ENCODE measurements around the gene HOXA1. TPM values are rescaled to one million over a fixed set of nuclear protein-coding genes. Genes with fewer than 3 reads are reported as not detected.

Gene HOXA1
- total and polyA plus RNA-seq, 4 experiments from 2014 or later: 0.49 to 0.75 (median 0.70) TPM

DNA sequence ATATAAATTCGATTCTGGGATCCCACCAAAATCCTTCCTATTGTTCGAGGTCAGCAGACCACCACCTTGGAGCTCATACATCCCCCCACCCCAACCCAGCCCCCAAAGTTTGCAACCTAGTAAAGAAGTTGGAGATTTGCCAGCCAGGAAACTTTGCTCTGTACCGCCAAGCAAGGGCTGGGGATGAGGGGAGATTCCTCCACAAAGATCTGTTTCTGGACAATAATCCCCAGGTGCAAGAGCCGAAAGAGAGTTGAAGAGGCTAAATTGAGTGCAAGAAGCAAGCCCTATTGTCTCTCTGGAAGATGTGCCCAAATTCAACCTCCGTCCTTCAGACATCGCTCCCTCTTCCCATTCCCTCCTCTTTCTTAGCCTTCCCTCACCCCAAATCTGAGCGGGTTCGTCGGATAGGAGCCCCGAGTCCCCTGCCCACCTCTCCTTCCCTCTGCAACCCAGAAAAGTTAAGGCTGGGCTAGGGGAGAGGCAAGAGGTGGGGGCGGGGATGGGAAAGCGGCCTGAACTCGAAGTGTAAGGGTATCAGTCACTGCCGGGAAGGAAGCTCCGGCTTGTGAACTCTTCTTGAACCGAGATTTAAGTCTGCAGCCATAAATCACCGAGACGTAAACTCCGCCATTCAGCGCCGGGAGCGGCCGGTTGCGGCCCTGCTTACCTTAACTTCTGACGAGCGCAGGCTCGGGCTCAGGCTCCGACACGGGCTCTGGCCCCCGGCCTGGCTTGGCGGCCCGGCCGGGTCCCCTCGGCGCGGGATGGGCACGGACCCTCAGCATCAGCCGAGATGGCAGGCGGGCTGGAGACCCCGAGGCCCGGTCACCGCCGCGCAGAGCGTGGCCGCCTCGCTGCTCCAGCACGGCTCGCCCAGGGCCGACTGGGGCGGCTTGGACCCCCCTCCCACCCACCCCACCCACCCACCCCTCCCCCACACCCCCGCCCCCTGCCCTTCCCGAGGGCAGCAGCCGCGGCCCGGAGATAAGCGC lies 17.5 kb upstream of the HOXA1 start:
- H3K4me3 ChIP-seq (ENCODE audit: low read length in 2 of 2): no peak overlapping the region
- no peak overlapping the region for H3K27ac Mint-ChIP-seq
- no peaks in the 10 kb centered on the region for H3K36me3 Mint-ChIP-seq
- no peak overlapping the region for H3K4me3 Mint-ChIP-seq
- intact Hi-C loops (cut with micrococcal nuclease): no loop called here
- no peaks in the 10 kb centered on the region for H3K27me3 ChIP-seq (ENCODE audit: insufficient read depth, low read length)
- CTCF ChIA-PET (ENCODE audit: partially characterized antibody): no interaction called here
- POLR2A ChIA-PET (ENCODE audit: partially characterized antibody): no interaction called here
- no peak for DNase-seq
- no peaks in the 10 kb centered on the region for H3K4me1 Mint-ChIP-seq
- H3K36me3 ChIP-seq (ENCODE audit: insufficient read depth, low read length): no peaks in the 10 kb centered on the region
- no peak overlapping the region for H3K27ac ChIP-seq (ENCODE audit: low read depth, low read length)
- peaks cover 1 to 6% of the 10 kb centered on the region in 2 donors for H3K27me3 Mint-ChIP-seq
- no peaks in the 10 kb centered on the region for H3K4me1 ChIP-seq (ENCODE audit: insufficient read depth, low read length)
- H3K9me3 Mint-ChIP-seq: peaks cover 0 to 2% (median 0%) of the 10 kb centered on the region in 8 donors
- H3K9me3 ChIP-seq (ENCODE audit: control insufficient read depth in 1 of 2, low read length in 2 of 2): no peaks in the 10 kb centered on the region

DNA sequence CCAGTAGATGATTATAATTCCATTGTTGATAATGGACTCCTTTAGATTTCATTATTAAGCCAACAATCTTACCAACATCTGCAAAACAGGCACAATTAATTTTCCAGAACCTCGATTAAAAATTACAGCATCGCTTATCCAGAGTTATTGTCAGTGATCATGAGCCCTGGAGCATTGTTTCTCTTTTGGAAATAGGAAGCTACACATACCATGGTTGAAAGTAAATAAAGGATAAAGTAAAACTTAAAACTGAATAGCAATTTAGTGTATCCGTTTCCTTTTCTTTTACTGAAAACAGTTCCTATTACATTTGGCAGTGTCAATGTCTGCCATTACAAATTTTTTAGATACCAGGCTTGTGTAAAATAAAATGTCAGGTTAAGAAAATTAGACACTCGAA lies 16.6 kb upstream of the HOXA1 start:
- no peak overlapping the region for H3K4me3 ChIP-seq (ENCODE audit: low read length in 2 of 2)
- CTCF ChIA-PET (ENCODE audit: partially characterized antibody): no interaction called here
- no peaks in the 10 kb centered on the region for H3K4me1 Mint-ChIP-seq
- H3K36me3 Mint-ChIP-seq: no peaks in the 10 kb centered on the region
- DNase-seq: no peak
- H3K27ac ChIP-seq (ENCODE audit: low read depth, low read length): no peak overlapping the region
- H3K27me3 Mint-ChIP-seq: peaks cover 0 to 6% of the 10 kb centered on the region in 2 donors
- POLR2A ChIA-PET (ENCODE audit: partially characterized antibody): no interaction called here
- H3K9me3 Mint-ChIP-seq: peaks cover 0 to 2% (median 0%) of the 10 kb centered on the region in 8 donors
- H3K9me3 ChIP-seq (ENCODE audit: control insufficient read depth in 1 of 2, low read length in 2 of 2): no peaks in the 10 kb centered on the region
- H3K27ac Mint-ChIP-seq: no peak overlapping the region
- no peaks in the 10 kb centered on the region for H3K4me1 ChIP-seq (ENCODE audit: insufficient read depth, low read length)
- H3K36me3 ChIP-seq (ENCODE audit: insufficient read depth, low read length): no peaks in the 10 kb centered on the region
- no peaks in the 10 kb centered on the region for H3K27me3 ChIP-seq (ENCODE audit: insufficient read depth, low read length)
- no peak overlapping the region for H3K4me3 Mint-ChIP-seq
- intact Hi-C loops (cut with micrococcal nuclease): no loop called here

DNA sequence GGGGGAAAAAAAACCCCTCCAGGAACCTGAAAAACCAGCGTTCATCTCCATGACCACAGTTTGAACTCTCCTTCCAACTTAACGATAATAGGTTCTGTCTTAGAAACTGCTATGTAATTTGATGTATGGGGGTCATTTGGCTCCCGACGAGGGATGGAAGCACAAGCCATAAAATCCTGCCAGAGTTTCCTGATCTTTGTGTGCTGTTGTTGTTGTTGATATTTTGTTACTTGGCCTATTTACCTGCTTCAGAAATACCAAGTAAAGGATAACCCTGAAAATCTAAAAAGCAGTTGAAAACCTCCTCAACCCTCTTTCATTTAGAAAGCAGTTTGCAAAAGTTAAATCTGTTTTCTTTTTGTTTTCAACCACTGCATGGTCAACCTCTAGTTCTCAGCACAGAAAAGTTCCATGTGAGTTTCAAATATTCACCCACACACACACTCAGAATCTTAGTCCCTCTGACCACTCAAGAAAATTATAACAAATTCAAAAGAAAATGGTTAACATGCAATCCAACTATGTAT lies 16.0 kb upstream of the HOXA1 start:
- Histone ChIP-seq H3K4me1 (ENCODE audit: insufficient read depth, low read length) (no peaks in the 10 kb centered on the region), H3K27ac (ENCODE audit: low read depth, low read length) (no peak overlapping the region), H3K36me3 (ENCODE audit: insufficient read depth, low read length) (no peaks in the 10 kb centered on the region), H3K27me3 (ENCODE audit: insufficient read depth, low read length) (no peaks in the 10 kb centered on the region), H3K9me3 (ENCODE audit: control insufficient read depth in 1 of 2, low read length in 2 of 2) (no peaks in the 10 kb centered on the region), H3K4me3 (ENCODE audit: low read length in 2 of 2) (no peak overlapping the region)
- peaks cover 0 to 6% of the 10 kb centered on the region in 2 donors for H3K27me3 Mint-ChIP-seq
- H3K27ac Mint-ChIP-seq: no peak overlapping the region
- no peaks in the 10 kb centered on the region for H3K4me1 Mint-ChIP-seq
- POLR2A ChIA-PET (ENCODE audit: partially characterized antibody): no interaction called here
- intact Hi-C loops (cut with micrococcal nuclease): no loop called here
- no peak overlapping the region for H3K4me3 Mint-ChIP-seq
- H3K9me3 Mint-ChIP-seq: peaks cover 0 to 2% (median 0%) of the 10 kb centered on the region in 8 donors
- no peak for DNase-seq
- H3K36me3 Mint-ChIP-seq: no peaks in the 10 kb centered on the region
- CTCF ChIA-PET (ENCODE audit: partially characterized antibody): no interaction called here

- H3K4me3 ChIP-seq (ENCODE audit: low read length in 2 of 2): no peak overlapping the region
- no peaks in the 10 kb centered on the region for H3K27me3 ChIP-seq (ENCODE audit: insufficient read depth, low read length)
- Mint-ChIP-seq H3K4me1 (no peaks in the 10 kb centered on the region), H3K27me3 (peaks cover under 1 to 6% of the 10 kb centered on the region in 2 donors), H3K4me3 (no peak overlapping the region), H3K9me3 (peaks cover 0 to 2% (median 0%) of the 10 kb centered on the region in 8 donors), H3K27ac (no peak overlapping the region), H3K36me3 (no peaks in the 10 kb centered on the region)
- no peaks in the 10 kb centered on the region for H3K4me1 ChIP-seq (ENCODE audit: insufficient read depth, low read length)
- no peak for DNase-seq
- ChIA-PET CTCF (ENCODE audit: partially characterized antibody) (interaction anchor here (1.0 to 1.5 kb wide), 2 partner anchors 28 to 429 kb away, joined by 3 read pairs; no protein-coding TSS in a partner anchor), POLR2A (ENCODE audit: partially characterized antibody) (no interaction called here)
- no peak overlapping the region for H3K27ac ChIP-seq (ENCODE audit: low read depth, low read length)
- intact Hi-C loops (cut with micrococcal nuclease): no loop called here
- H3K36me3 ChIP-seq (ENCODE audit: insufficient read depth, low read length): no peaks in the 10 kb centered on the region
- H3K9me3 ChIP-seq (ENCODE audit: control insufficient read depth in 1 of 2, low read length in 2 of 2): no peaks in the 10 kb centered on the region
These were observed 15.4 kb upstream of the HOXA1 start for GRCh38 chr7:27111042-27111750.

GRCh38 chr7:27110186-27111031 lies 14.6 kb upstream of the HOXA1 start:
- no peaks in the 10 kb centered on the region for H3K27me3 ChIP-seq (ENCODE audit: insufficient read depth, low read length)
- no peaks in the 10 kb centered on the region for H3K36me3 ChIP-seq (ENCODE audit: insufficient read depth, low read length)
- CTCF ChIA-PET (ENCODE audit: partially characterized antibody): interaction anchor here (1.0 to 1.5 kb wide), 2 partner anchors 27 to 428 kb away, joined by 3 read pairs; no protein-coding TSS in a partner anchor
- H3K36me3 Mint-ChIP-seq: peaks cover 0 to 3% of the 10 kb centered on the region in 2 donors
- intact Hi-C loops (cut with micrococcal nuclease): no loop called here
- no peak overlapping the region for H3K27ac Mint-ChIP-seq
- DNase-seq: no peak
- H3K9me3 Mint-ChIP-seq: peaks cover 0 to 2% (median 0%) of the 10 kb centered on the region in 8 donors
- H3K27ac ChIP-seq (ENCODE audit: low read depth, low read length): no peak overlapping the region
- H3K4me3 Mint-ChIP-seq: no peak overlapping the region
- peaks cover 6 to 9% of the 10 kb centered on the region in 2 donors for H3K27me3 Mint-ChIP-seq
- no peaks in the 10 kb centered on the region for H3K9me3 ChIP-seq (ENCODE audit: control insufficient read depth in 1 of 2, low read length in 2 of 2)
- H3K4me1 ChIP-seq (ENCODE audit: insufficient read depth, low read length): no peaks in the 10 kb centered on the region
- H3K4me1 Mint-ChIP-seq: no peaks in the 10 kb centered on the region
- POLR2A ChIA-PET (ENCODE audit: partially characterized antibody): no interaction called here
- no peak overlapping the region for H3K4me3 ChIP-seq (ENCODE audit: low read length in 2 of 2)

- Mint-ChIP-seq H3K27me3 (peaks cover 6 to 12% of the 10 kb centered on the region in 2 donors), H3K27ac (no peak overlapping the region), H3K4me1 (no peaks in the 10 kb centered on the region), H3K4me3 (no peak overlapping the region), H3K36me3 (peaks cover 0 to 7% of the 10 kb centered on the region in 2 donors), H3K9me3 (peaks cover 0 to 2% (median 0%) of the 10 kb centered on the region in 8 donors)
- ChIA-PET POLR2A (ENCODE audit: partially characterized antibody) (no interaction called here), CTCF (ENCODE audit: partially characterized antibody) (interaction anchor here (1.5 kb wide), 1 partner anchor 427 kb away, joined by 3 read pairs; no protein-coding TSS in a partner anchor)
- intact Hi-C loops (cut with micrococcal nuclease): no loop called here
- Histone ChIP-seq H3K4me3 (ENCODE audit: low read length in 2 of 2) (no peak overlapping the region), H3K4me1 (ENCODE audit: insufficient read depth, low read length) (no peaks in the 10 kb centered on the region), H3K36me3 (ENCODE audit: insufficient read depth, low read length) (no peaks in the 10 kb centered on the region), H3K9me3 (ENCODE audit: control insufficient read depth in 1 of 2, low read length in 2 of 2) (no peaks in the 10 kb centered on the region), H3K27ac (ENCODE audit: low read depth, low read length) (no peak overlapping the region), H3K27me3 (ENCODE audit: insufficient read depth, low read length) (peaks cover 2% of the 10 kb centered on the region)
- DNase-seq: no peak
These were observed 13.8 kb upstream of the HOXA1 start for GRCh38 chr7:27109466-27110185.

Measured in CD4-positive, alpha-beta memory T cell (primary cell).